Measurements from ENCODE around the gene PLXNA4. TPM values are rescaled to one million over a fixed set of nuclear protein-coding genes. Genes with fewer than 3 reads are reported as not detected.

Gene PLXNA4
- total RNA-seq, 1 donor from 2014 or later, result 3.3 TPM

- H3K9me3 Mint-ChIP-seq (ENCODE audit: unreplicated experiment), result no peaks in the 10 kb centered on the region
- peak overlapping the region; percentile 68 for H2AFZ ChIP-seq (ENCODE audit: low read depth, low read length)
- TF ChIP-seq EZH2 (IDR thresholded peaks at IDR 0.05; ENCODE audit: insufficient read depth, low read length), result no peak
- TF ChIP-seq CTCF (IDR thresholded peaks at IDR 0.05; ENCODE audit: insufficient read depth, low read depth, low read length), result no peak
- peak overlapping the region; percentile 60 for H3K4me3 ChIP-seq (ENCODE audit: insufficient read depth, low read depth, low read length)
- peaks cover 39% of the 10 kb centered on the region for H3K27me3 ChIP-seq (ENCODE audit: insufficient read depth, low read length)
- peak overlapping the region; percentile 88 for H3K4me2 ChIP-seq (ENCODE audit: low read length)
- peaks cover 11% of the 10 kb centered on the region for H3K4me1 Mint-ChIP-seq (ENCODE audit: low read depth, unreplicated experiment)
- no peak for DNase-seq (ENCODE audit: low read depth)
- peak overlapping the region; percentile 48 for H3K9ac ChIP-seq (ENCODE audit: low read length)
- peaks cover 73% of the 10 kb centered on the region for H3K27me3 Mint-ChIP-seq (ENCODE audit: low read depth, unreplicated experiment)
- H3K4me1 ChIP-seq (ENCODE audit: insufficient read depth, low read length), result peaks cover 20% of the 10 kb centered on the region
- peaks cover 10% of the 10 kb centered on the region for H4K20me1 ChIP-seq (ENCODE audit: insufficient read depth, low read length)
- peaks cover 9% of the 10 kb centered on the region for H3K79me2 ChIP-seq (ENCODE audit: insufficient read depth, low read length)
- no peak overlapping the region for H3K27ac Mint-ChIP-seq (ENCODE audit: unreplicated experiment)
- H3K36me3 Mint-ChIP-seq (ENCODE audit: low read depth, unreplicated experiment), result peaks cover 4% of the 10 kb centered on the region
- no peak overlapping the region for H3K27ac ChIP-seq (ENCODE audit: low read depth, low read length)
- peak overlapping the region; percentile 76 for H3K4me3 Mint-ChIP-seq (ENCODE audit: unreplicated experiment)
- no peak for FAIRE-seq
- no peaks in the 10 kb centered on the region for H3K36me3 ChIP-seq (ENCODE audit: insufficient read depth, low read length)
- H3K9me3 ChIP-seq (ENCODE audit: insufficient read depth, low read depth, low read length), result no peaks in the 10 kb centered on the region
These were observed 433 bp upstream of the PLXNA4 start for GRCh38 chr7:132576721-132577085.

GRCh38 chr7:132575419-132575981 is 770 bp downstream of the PLXNA4 start:
- peaks cover 78% of the 10 kb centered on the region for H3K27me3 Mint-ChIP-seq (ENCODE audit: low read depth, unreplicated experiment)

More at GRCh38 chr7:132575419-132575981, 770 bp downstream of the PLXNA4 start:
- DNase-seq (ENCODE audit: low read depth) (peak; percentile 67), FAIRE-seq (no peak)
- Histone ChIP-seq H3K9ac (ENCODE audit: low read length) (peak overlapping the region; percentile 48), H3K4me1 (ENCODE audit: insufficient read depth, low read length) (peaks cover 19% of the 10 kb centered on the region), H4K20me1 (ENCODE audit: insufficient read depth, low read length) (peaks cover 10% of the 10 kb centered on the region), H3K27ac (ENCODE audit: low read depth, low read length) (no peak overlapping the region), H2AFZ (ENCODE audit: low read depth, low read length) (peak overlapping the region; percentile 68), H3K9me3 (ENCODE audit: insufficient read depth, low read depth, low read length) (no peaks in the 10 kb centered on the region), H3K79me2 (ENCODE audit: insufficient read depth, low read length) (peaks cover 9% of the 10 kb centered on the region), H3K27me3 (ENCODE audit: insufficient read depth, low read length) (peaks cover 44% of the 10 kb centered on the region), H3K4me2 (ENCODE audit: low read length) (peak overlapping the region; percentile 88), H3K4me3 (ENCODE audit: insufficient read depth, low read depth, low read length) (peak overlapping the region; percentile 60), H3K36me3 (ENCODE audit: insufficient read depth, low read length) (no peaks in the 10 kb centered on the region)
- peaks cover 6% of the 10 kb centered on the region for H3K36me3 Mint-ChIP-seq (ENCODE audit: low read depth, unreplicated experiment)
- peaks cover 11% of the 10 kb centered on the region for H3K4me1 Mint-ChIP-seq (ENCODE audit: low read depth, unreplicated experiment)
- H3K9me3 Mint-ChIP-seq (ENCODE audit: unreplicated experiment), result no peaks in the 10 kb centered on the region
- peak; percentile 15 for TF ChIP-seq EZH2 (IDR thresholded peaks at IDR 0.05; ENCODE audit: insufficient read depth, low read length)
- no peak for TF ChIP-seq CTCF (IDR thresholded peaks at IDR 0.05; ENCODE audit: insufficient read depth, low read depth, low read length)
- peak overlapping the region; percentile 82 for H3K4me3 Mint-ChIP-seq (ENCODE audit: unreplicated experiment)
- H3K27ac Mint-ChIP-seq (ENCODE audit: unreplicated experiment), result peak overlapping the region; percentile 58

Measured in astrocyte (in vitro differentiated cells and primary cell).